Endothelial cell of umbilical vein (primary cell): ENCODE data around the gene OTUD3. TPM values are rescaled to one million over a fixed set of nuclear protein-coding genes. Genes with fewer than 3 reads are reported as not detected.
A peak's percentile ranks its signal among the peaks of the same experiment; 100 is the strongest.

Source experiments
- BruUV-seq: library from RNA; stranded (reverse); fragments of 400-500 nt; replicated peaks from 2 replicates; lab custom pipeline; 2021; lab: Mats Ljungman, UMichigan
- CTCF ChIA-PET: fragments of 300-600, 350-600 bp; sonication (Branson Sonifier 250); formaldehyde crosslinking; loops from one replicate; lab custom pipeline; 2021; ENCODE audit warnings: antibody characterized with exemption, inconsistent platforms; lab: Charles Lee
- POLR2A ChIA-PET: fragments of 300-600, 350-600 bp; sonication (Branson Sonifier 250); formaldehyde crosslinking; loops from one replicate; lab custom pipeline; 2021; ENCODE audit warnings: antibody characterized with exemption, inconsistent platforms; lab: Charles Lee
- DNase-seq: peaks from one replicate; pipeline ENCODE4 v3.0.0-alpha.2; 2011; ENCODE audit warnings: low read depth, low spot score
- FAIRE-seq: peaks from 2 replicates; lab custom pipeline; 2011; peaks lifted over from hg19 to GRCh38; lab: Jason Lieb, UNC
- H2AFZ ChIP-seq: 2 replicates; pipeline ENCODE4 v1.6.0; 2012; ENCODE audit warnings: low read depth, low read length, control low read depth, inconsistent platforms
- H3K27ac ChIP-seq: 2 replicates; pipeline ENCODE4 v1.5.1; 2011; ENCODE audit warnings: low read depth, mild to moderate bottlenecking, control low read depth, low read length, moderate library complexity; ENCODE audit not compliant: insufficient read depth
- H3K27me3 ChIP-seq, 2 experiments: 2 replicates each; pipeline versions ENCODE4 v1.6.0 to v1.6.1; 2011; ENCODE audit warnings: low read length in 2 of 2, mixed read lengths in 1 of 2; ENCODE audit not compliant: control insufficient read depth in 2 of 2, insufficient read depth in 2 of 2
- H3K36me3 ChIP-seq, 2 experiments: 2 replicates in 1 of 2; 3 replicates in 1 of 2; pipeline ENCODE4 v1.5.1; 2011; ENCODE audit warnings: low read length in 2 of 2, mild to moderate bottlenecking in 1 of 2, moderate library complexity in 1 of 2; ENCODE audit not compliant: control insufficient read depth in 2 of 2, insufficient read depth in 2 of 2; ENCODE audit errors: extremely low read depth in 1 of 2
- H3K4me1 ChIP-seq: 3 replicates; pipeline ENCODE4 v1.5.1; 2011; ENCODE audit warnings: mild to moderate bottlenecking, low read length; ENCODE audit not compliant: control insufficient read depth, insufficient read depth; ENCODE audit errors: extremely low read depth
- H3K4me2 ChIP-seq: 2 replicates; pipeline ENCODE4 v1.6.1; 2011; ENCODE audit warnings: low read length, control low read depth, mixed read lengths; ENCODE audit not compliant: insufficient read depth
- H3K4me3 ChIP-seq, 3 experiments: fragments of 200-600 bp in 1 of 3; sonication (generic), shearing (Covaris generic) in 1 of 3; replicated peaks in 1 of 3; 2 replicates each; pipeline ENCODE4 v1.5.1; 2011 to 2016; ENCODE audit warnings: control low read depth in 3 of 3, low read length in 3 of 3, mild to moderate bottlenecking in 2 of 3, inconsistent platforms in 1 of 3, low read depth in 1 of 3, moderate library complexity in 1 of 3; ENCODE audit not compliant: insufficient read depth in 1 of 3
- H3K79me2 ChIP-seq: 2 replicates; pipeline ENCODE4 v1.6.0; 2012; ENCODE audit warnings: low read length, inconsistent platforms; ENCODE audit not compliant: control insufficient read depth, insufficient read depth
- H3K9ac ChIP-seq: replicated peaks from 2 replicates; pipeline ENCODE3; 2011; ENCODE audit warnings: low read length, control low read depth; ENCODE audit not compliant: insufficient read depth; ENCODE audit errors: extremely low read depth
- H3K9me1 ChIP-seq: replicated peaks from 3 replicates; pipeline ENCODE4 v1.6.0; 2011; ENCODE audit warnings: mild to moderate bottlenecking, low read length; ENCODE audit not compliant: control insufficient read depth, insufficient read depth; ENCODE audit errors: extremely low read depth
- H3K9me3 ChIP-seq: replicated peaks from 2 replicates; pipeline ENCODE4 v1.5.1; 2012; ENCODE audit warnings: low read length, inconsistent platforms; ENCODE audit not compliant: control insufficient read depth, insufficient read depth
- H4K20me1 ChIP-seq: replicated peaks from 2 replicates; pipeline ENCODE3; 2011; ENCODE audit warnings: mild to moderate bottlenecking, low read length; ENCODE audit not compliant: control insufficient read depth, insufficient read depth; ENCODE audit errors: extremely low read depth
- CTCF ChIP-seq, 2 donors: IDR thresholded peaks; 1 replicate in 1 of 2; 2 replicates in 1 of 2; pipeline ENCODE4 v1.5.1; 2011; ENCODE audit warnings: low read length in 2 of 2, mild to moderate bottlenecking in 2 of 2, moderate library complexity in 2 of 2, control low read depth in 1 of 2, inconsistent platforms in 1 of 2, low read depth in 1 of 2; ENCODE audit not compliant: insufficient read depth in 1 of 2; ENCODE audit errors: extremely low read depth in 1 of 2
- EZH2 ChIP-seq: IDR thresholded peaks from 2 replicates; pipeline ENCODE4 v1.6.1; 2012; ENCODE audit warnings: borderline replicate concordance, low read depth, mild to moderate bottlenecking, moderate library complexity, low read length, inconsistent platforms; ENCODE audit not compliant: severe bottlenecking
- FOS ChIP-seq: IDR thresholded peaks from 2 replicates; pipeline ENCODE4 v1.6.1; 2011; ENCODE audit warnings: mild to moderate bottlenecking, low read length, moderate library complexity, borderline replicate concordance; ENCODE audit not compliant: insufficient read depth
- GATA2 ChIP-seq: IDR thresholded peaks from 2 replicates; pipeline ENCODE4 v1.7.0; 2011; ENCODE audit warnings: low read depth, mild to moderate bottlenecking, moderate library complexity, mixed read lengths, low read length; ENCODE audit not compliant: insufficient read length, insufficient read depth
- JUN ChIP-seq: IDR thresholded peaks from 2 replicates; pipeline ENCODE4 v1.6.1; 2011; ENCODE audit warnings: borderline replicate concordance, low read depth; ENCODE audit not compliant: insufficient read length, insufficient read depth
- MAX ChIP-seq: IDR thresholded peaks from 2 replicates; pipeline ENCODE4 v1.6.1; 2011; ENCODE audit not compliant: insufficient read depth, insufficient read length
- MYC ChIP-seq: IDR thresholded peaks from one replicate; pipeline ENCODE4 v1.6.1; 2011; ENCODE audit warnings: mild to moderate bottlenecking, low read depth, low read length
- POLR2A ChIP-seq: IDR thresholded peaks from 2 replicates; pipeline ENCODE4 v1.6.1; 2012; ENCODE audit warnings: low read depth, mild to moderate bottlenecking, control low read depth, low read length
- POLR2AphosphoS5 ChIP-seq: IDR thresholded peaks from 2 replicates; pipeline ENCODE4 v1.6.1; 2012; ENCODE audit warnings: low read depth, mild to moderate bottlenecking, control low read depth, low read length, moderate library complexity; ENCODE audit not compliant: insufficient read depth
- dilution Hi-C: fragments of 300-500 bp; cut with MboI; formaldehyde crosslinking; loops from one replicate; pipeline ENCODE4 v1.15.0; 2019; ENCODE audit warnings: low sequenced_read_pairs; ENCODE audit not compliant: extremely low pct_ligation_motif_present
- intact Hi-C: fragments of 100-400 bp; cut with micrococcal nuclease; formaldehyde crosslinking; loops from one replicate; pipeline ENCODE4 v1.10.0; 2022
- polyA plus RNA-seq, 4 experiments: library from polyadenylated mRNA; depleted of rRNA in 3 of 4; stranded (reverse) in 3 of 4; unstranded in 1 of 4; fragments of >200 nt; gene quantifications; 2 replicates each; pipeline versions ENCODE4 v1.2.1 to v1.2.3, GENCODE V29; 2011 to 2012; ENCODE audit warnings: missing spikeins in 1 of 4
- total RNA-seq: library from RNA; stranded (reverse); gene quantifications from 2 replicates; pipeline ENCODE4 v1.2.3, GENCODE V29; 2021

Gene OTUD3
- total and polyA plus RNA-seq, 2 donors (not counting 3 experiments of a cell fraction or from before 2014, with no cell fraction given) = 3.1 to 10.6 TPM

GRCh38 chr1:19888112-19888511 lies 5.9 kb downstream of the OTUD3 start:
- Histone ChIP-seq H3K4me3 (no peak overlapping the region), H2AFZ (no peak overlapping the region), H3K36me3 (peaks cover 0 to 2% of the 10 kb centered on the region in 2 experiments), H3K9me3 (no peaks in the 10 kb centered on the region), H3K27ac (no peak overlapping the region), H3K79me2 (peaks cover 72% of the 10 kb centered on the region), H3K9ac (no peak overlapping the region), H3K4me1 (peaks cover 46% of the 10 kb centered on the region), H3K9me1 (no peaks in the 10 kb centered on the region), H3K27me3 (no peaks in the 10 kb centered on the region), H3K4me2 (no peak overlapping the region), H4K20me1 (peaks cover 5% of the 10 kb centered on the region)
- intact Hi-C loops = loop anchor here (10.0 kb wide), 1 partner anchor 607 kb away; no protein-coding TSS in a partner anchor
- POLR2A ChIA-PET = no interaction called here
- FAIRE-seq = no peak
- CTCF ChIA-PET = no interaction called here
- DNase-seq = peak; percentile 14
- dilution Hi-C loops = no loop called here
- BruUV-seq = no TSS peak
- no peak for TF ChIP-seq FOS
- no peak for TF ChIP-seq POLR2A
- TF ChIP-seq MAX = no peak
- TF ChIP-seq EZH2 = no peak
- TF ChIP-seq GATA2 = no peak
- no peak for TF ChIP-seq MYC
- TF ChIP-seq JUN = no peak

- H3K27ac ChIP-seq = no peak overlapping the region
- peaks cover 61% of the 10 kb centered on the region for H3K79me2 ChIP-seq
- intact Hi-C loops = loop anchor here (10.0 kb wide), 1 partner anchor 605 kb away; no protein-coding TSS in a partner anchor
- peak; percentile 35 for FAIRE-seq
- H3K4me3 ChIP-seq = no peak overlapping the region
- peak overlapping the region; percentile 31 for H3K4me2 ChIP-seq
- H2AFZ ChIP-seq = no peak overlapping the region
- no peak overlapping the region for H3K9ac ChIP-seq
- H3K4me1 ChIP-seq = peaks cover 38% of the 10 kb centered on the region
- no TSS peak for BruUV-seq
- H3K27me3 ChIP-seq = no peaks in the 10 kb centered on the region
- dilution Hi-C loops = no loop called here
- ChIA-PET POLR2A (no interaction called here), CTCF (interaction anchor here (1.5 kb wide), 1 partner anchor 8 kb away, joined by 3 read pairs; the partner anchor contains the start of gene OTUD3)
- H3K36me3 ChIP-seq = peaks cover 1 to 3% of the 10 kb centered on the region in 2 experiments
- TF ChIP-seq FOS (no peak), GATA2 (no peak), MYC (no peak), EZH2 (no peak), JUN (no peak), MAX (no peak), CTCF (IDR thresholded peaks at IDR 0.05; ENCODE audit: extremely low read depth in 1 of 2, insufficient read depth in 1 of 2, low read depth in 1 of 2, low read length in 2 of 2) (no peak), POLR2AphosphoS5 (no peak), POLR2A (no peak)
- peak; percentile 61 for DNase-seq
- H3K9me1 ChIP-seq = no peaks in the 10 kb centered on the region
- H3K9me3 ChIP-seq = no peaks in the 10 kb centered on the region
- H4K20me1 ChIP-seq = peaks cover 3% of the 10 kb centered on the region
Measured at GRCh38 chr1:19889656-19890055, 7.5 kb downstream of the OTUD3 start.
